Measurements from ENCODE around the gene CXCL3. TPM values are rescaled to one million over a fixed set of nuclear protein-coding genes. Genes with fewer than 3 reads are reported as not detected.

CXCL3 gene
- total RNA-seq, 4 donors from 2014 or later = 1.5 TPM; not detected in 3

GRCh38 chr4:74056114-74056857 is 17.8 kb upstream of the CXCL3 start:
- H3K4me1 ChIP-seq = no peaks in the 10 kb centered on the region
- H3K27ac ChIP-seq = no peak overlapping the region
- DNase-seq (ENCODE audit: low spot score in 2 of 2) = no peak
- H3K36me3 ChIP-seq = no peaks in the 10 kb centered on the region
- WGBS, 2 donors = 0 to 55% methylated on average over 1 of the region's 1 CpG
- no peak overlapping the region for H3K4me3 ChIP-seq
- TF ChIP-seq CTCF (IDR thresholded peaks at IDR 0.05) = no peak
- no peak for TF ChIP-seq EP300 (IDR thresholded peaks at IDR 0.05)
- no peak for TF ChIP-seq POLR2A (IDR thresholded peaks at IDR 0.05)
- no peaks in the 10 kb centered on the region for H3K27me3 ChIP-seq
- peaks cover 0 to 11% (median 0%) of the 10 kb centered on the region in 4 donors for H3K9me3 ChIP-seq

GRCh38 chr4:74055498-74055897 is 17.0 kb upstream of the CXCL3 start:
- H3K27me3 ChIP-seq = no peaks in the 10 kb centered on the region
- H3K4me1 ChIP-seq = no peaks in the 10 kb centered on the region
- DNase-seq (ENCODE audit: low spot score in 2 of 2) = no peak
- no peak overlapping the region for H3K4me3 ChIP-seq
- H3K27ac ChIP-seq = no peak overlapping the region
- no peaks in the 10 kb centered on the region for H3K36me3 ChIP-seq
- TF ChIP-seq EP300 (IDR thresholded peaks at IDR 0.05) = no peak
- no peak for TF ChIP-seq CTCF (IDR thresholded peaks at IDR 0.05)
- peaks cover 0 to 11% (median 0%) of the 10 kb centered on the region in 4 donors for H3K9me3 ChIP-seq
- 82 to 85% methylated on average over 3 of the region's 3 CpGs for WGBS, 2 donors

GRCh38 chr4:74055096-74055495 is 16.6 kb upstream of the CXCL3 start:
- TF ChIP-seq POLR2A (IDR thresholded peaks at IDR 0.05) = no peak
- TF ChIP-seq CTCF (IDR thresholded peaks at IDR 0.05) = no peak
- no peak for TF ChIP-seq EP300 (IDR thresholded peaks at IDR 0.05)
- Histone ChIP-seq H3K27me3 (no peaks in the 10 kb centered on the region), H3K36me3 (no peaks in the 10 kb centered on the region), H3K9me3 (peaks cover 0 to 11% (median 0%) of the 10 kb centered on the region in 4 donors), H3K4me1 (no peaks in the 10 kb centered on the region), H3K4me3 (no peak overlapping the region), H3K27ac (no peak overlapping the region)
- DNase-seq (ENCODE audit: low spot score in 2 of 2) = no peak
- 67 to 68% methylated on average over 2 of the region's 2 CpGs for WGBS, 2 donors

GRCh38 chr4:74054483-74055047 is 16.1 kb upstream of the CXCL3 start:
- WGBS, 2 donors = 75 to 87% methylated on average over 1 of the region's 1 CpG
- Histone ChIP-seq H3K27ac (no peak overlapping the region), H3K27me3 (no peaks in the 10 kb centered on the region), H3K4me3 (no peak overlapping the region), H3K36me3 (no peaks in the 10 kb centered on the region), H3K9me3 (peaks cover 0 to 11% (median 0%) of the 10 kb centered on the region in 4 donors), H3K4me1 (no peaks in the 10 kb centered on the region)
- TF ChIP-seq EP300 (IDR thresholded peaks at IDR 0.05) (no peak), CTCF (IDR thresholded peaks at IDR 0.05) (no peak), POLR2A (IDR thresholded peaks at IDR 0.05) (no peak)
- DNase-seq (ENCODE audit: low spot score in 2 of 2) = no peak

GRCh38 chr4:74047152-74047551 is 8.7 kb upstream of the CXCL3 start:
- Histone ChIP-seq H3K4me3 (no peak overlapping the region), H3K36me3 (no peaks in the 10 kb centered on the region), H3K27ac (no peak overlapping the region), H3K9me3 (peaks cover 0 to 22% (median 1%) of the 10 kb centered on the region in 4 donors), H3K4me1 (no peaks in the 10 kb centered on the region), H3K27me3 (no peaks in the 10 kb centered on the region)
- TF ChIP-seq CTCF (IDR thresholded peaks at IDR 0.05) (no peak), POLR2A (IDR thresholded peaks at IDR 0.05) (no peak), EP300 (IDR thresholded peaks at IDR 0.05) (no peak)
- 66 to 78% methylated on average over 1 of the region's 1 CpG for WGBS, 2 donors
- DNase-seq (ENCODE audit: low spot score in 2 of 2) = no peak

All from tibial nerve (tissue), 4 donors.